GM18873 (cell line): Measurements from ENCODE around the gene FAM171A1.
"Not testable (repeated sequence)": the region's sequence is repeated elsewhere in the genome, so short reads cannot be mapped to it uniquely, and the experiment has no call there.

ENCODE experiments used
- ATAC-seq: cut with Tn5 transposase; IDR thresholded peaks from one replicate; pipeline ENCODE4 v1.9.1; 2021; ENCODE audit warnings: mild to moderate bottlenecking, moderate library complexity, moderate number of reproducible peaks; ENCODE audit not compliant: unreplicated experiment, low FRiP score

Gene FAM171A1

GRCh38 chr10:15321431-15322341 is 49.4 kb downstream of the FAM171A1 start:
- ATAC-seq, result no peak

GRCh38 chr10:15320522-15321203 is 50.4 kb downstream of the FAM171A1 start:
- no peak for ATAC-seq

- no peak for ATAC-seq
Measured at GRCh38 chr10:15320118-15320517, 51.0 kb downstream of the FAM171A1 start.

GRCh38 chr10:15316871-15317464 is 54.1 kb downstream of the FAM171A1 start:
- no peak for ATAC-seq

DNA sequence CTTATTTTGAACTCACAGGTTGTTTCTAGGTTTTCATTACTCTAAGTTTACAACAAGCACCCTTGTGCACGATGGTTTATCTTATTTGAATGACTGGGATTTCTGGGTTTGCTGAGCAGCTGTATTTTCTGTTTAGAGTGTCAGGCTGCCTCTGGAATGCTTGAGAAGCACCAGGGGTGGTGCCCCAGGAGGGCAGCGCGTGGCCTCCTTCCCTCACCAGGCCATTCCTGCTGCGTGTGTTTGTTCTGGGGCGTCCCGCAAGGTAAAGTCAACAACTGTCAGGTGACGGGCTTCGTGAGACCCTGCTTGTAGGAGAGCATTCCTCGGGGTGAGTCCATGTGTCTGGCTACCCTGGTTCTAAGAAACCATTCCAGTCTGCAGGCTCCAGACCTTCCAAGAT is 54.9 kb downstream of the FAM171A1 start:
- ATAC-seq, result no peak

DNA sequence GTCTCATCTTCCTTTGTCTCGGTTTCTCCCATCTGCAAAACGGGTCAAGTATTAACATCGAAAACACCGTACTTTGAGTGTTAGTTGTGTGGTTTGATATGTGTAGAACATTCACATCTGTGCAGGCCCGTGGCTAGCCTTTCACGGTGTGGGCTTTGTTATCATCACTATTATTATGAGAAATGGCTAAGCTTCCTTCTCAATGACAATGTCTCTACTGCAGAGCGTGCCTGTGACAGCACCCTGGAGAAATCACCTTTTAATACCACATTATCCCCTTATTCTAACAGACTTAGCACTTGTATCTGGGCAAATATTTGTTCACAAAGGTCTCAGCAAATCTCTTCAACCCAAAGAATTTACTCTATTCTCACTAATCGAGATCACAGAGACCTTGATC is 55.8 kb downstream of the FAM171A1 start:
- no peak for ATAC-seq

GRCh38 chr10:15314482-15315045 is 56.5 kb downstream of the FAM171A1 start:
- no peak for ATAC-seq

DNA sequence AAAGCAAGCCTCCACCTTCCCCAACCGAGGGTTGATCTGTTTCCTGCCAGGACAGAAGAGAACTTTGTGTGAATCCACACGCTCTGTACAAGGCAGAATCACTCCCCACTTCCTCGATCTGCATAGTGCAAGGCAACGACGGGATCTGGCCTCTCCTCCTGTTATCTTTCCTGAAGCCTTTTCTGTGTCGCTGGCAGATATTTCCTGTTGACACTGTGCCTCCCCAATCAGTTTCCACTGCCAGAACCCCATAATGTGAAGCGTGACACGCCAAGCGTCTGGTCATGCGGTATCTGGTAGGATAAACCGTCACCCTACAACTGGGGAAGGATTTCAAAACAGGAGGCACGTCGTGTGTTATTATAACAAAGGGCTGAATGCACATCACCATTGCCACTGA is 57.2 kb downstream of the FAM171A1 start:
- ATAC-seq, result no peak

DNA sequence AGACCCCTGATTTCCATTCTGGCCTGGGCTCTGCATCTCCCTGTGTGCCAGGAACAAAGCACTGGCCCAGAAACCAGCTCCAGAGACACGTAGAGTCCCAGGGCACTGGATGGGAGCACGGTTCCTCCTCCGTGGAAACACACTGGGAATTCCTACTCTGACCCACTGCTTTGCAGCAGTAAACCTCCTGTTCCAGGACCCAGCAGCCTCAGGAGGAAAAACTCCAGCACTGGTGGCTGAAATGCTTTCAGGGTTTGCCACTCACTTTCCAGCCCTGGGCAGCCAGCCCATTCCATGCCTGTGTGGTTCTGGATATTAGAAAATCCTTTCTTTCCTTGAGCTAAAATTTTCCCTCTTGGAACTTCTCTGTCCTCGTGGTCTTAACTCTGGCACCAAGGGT is 58.0 kb downstream of the FAM171A1 start:
- ATAC-seq, result no peak

GRCh38 chr10:15311569-15312280 is 59.4 kb downstream of the FAM171A1 start:
- ATAC-seq, result no peak

DNA sequence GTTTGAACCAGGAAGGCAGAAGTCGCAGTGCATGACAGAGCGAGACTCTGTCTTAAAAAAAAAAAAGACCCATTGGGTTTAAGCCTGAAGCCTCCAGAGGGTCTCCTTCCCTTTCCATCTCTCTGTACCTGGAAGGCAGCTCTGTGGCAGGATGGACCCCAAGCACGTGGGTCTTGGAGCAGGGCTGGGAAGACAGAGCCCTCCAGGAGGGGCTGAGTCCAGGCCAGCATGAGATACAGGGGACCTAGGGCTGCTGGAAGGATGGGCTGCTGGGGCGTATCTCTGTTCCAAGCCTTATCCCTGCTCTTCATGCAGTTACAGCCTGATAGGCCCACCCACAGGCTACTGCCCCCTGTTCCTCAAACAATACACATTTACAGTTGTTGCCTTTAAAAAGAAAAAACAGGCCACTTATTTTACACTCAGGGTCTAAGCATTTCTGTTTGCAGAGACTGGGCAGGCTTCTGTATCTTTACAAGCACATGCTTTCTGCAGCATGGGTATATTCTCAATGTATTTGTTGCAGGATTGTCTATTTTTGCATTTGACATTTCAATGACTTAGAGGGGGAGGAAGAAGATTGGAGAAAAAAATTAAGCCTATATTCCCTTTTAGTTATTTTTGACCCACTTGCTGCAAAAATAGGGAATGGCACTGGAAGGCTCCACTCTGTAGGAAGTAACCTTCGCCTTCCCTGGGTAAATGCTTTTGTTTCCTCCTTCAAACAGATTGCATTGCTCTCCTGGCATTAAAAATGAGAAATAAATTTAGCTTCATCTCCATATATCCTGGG is 60.1 kb downstream of the FAM171A1 start:
- ATAC-seq, result no peak

DNA sequence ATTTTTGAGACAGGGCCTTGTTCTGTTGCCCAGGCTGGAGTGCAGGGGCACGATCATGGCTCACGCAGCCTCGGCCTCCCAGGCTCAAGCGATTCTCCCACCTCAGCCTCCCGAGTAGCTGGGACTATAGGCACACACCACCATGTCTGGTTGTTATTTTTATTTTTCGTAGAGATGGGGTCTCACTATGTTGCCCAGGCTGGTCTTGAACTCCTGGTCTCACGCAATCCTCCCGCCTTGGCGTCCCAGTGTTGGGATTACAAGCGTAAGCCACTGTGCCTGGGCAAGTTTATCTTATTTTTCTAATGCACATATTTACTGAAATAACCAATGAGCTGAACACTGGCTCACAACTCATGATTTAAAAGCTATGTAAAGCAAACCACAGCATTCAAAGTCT is 61.9 kb downstream of the FAM171A1 start:
- no peak for ATAC-seq

GRCh38 chr10:15306735-15307280 is 64.3 kb downstream of the FAM171A1 start:
- no peak for ATAC-seq

DNA sequence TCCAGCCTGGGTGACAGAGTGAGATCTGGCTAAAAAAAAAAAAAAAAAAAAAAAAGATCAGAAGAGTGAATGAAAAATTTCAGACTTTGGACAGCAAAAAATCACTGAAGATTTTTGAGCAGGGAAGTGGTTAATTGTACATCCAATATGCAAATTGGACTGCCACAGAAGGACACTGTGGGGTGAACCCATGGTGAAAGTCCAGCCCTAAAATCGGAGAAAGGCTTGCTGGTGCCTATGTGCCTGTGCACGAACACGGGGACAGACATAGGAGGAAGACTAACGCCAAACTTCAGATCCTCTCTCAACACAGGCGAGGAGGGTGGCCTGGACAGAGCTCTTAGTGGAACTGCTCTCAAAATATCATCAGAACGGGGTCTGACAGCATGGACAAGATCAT is 65.5 kb downstream of the FAM171A1 start:
- ATAC-seq, result no peak

GRCh38 chr10:15305161-15305560 is 65.9 kb downstream of the FAM171A1 start:
- no peak for ATAC-seq

- not testable (repeated sequence) for ATAC-seq
Measured at GRCh38 chr10:15302188-15302956, 68.7 kb downstream of the FAM171A1 start.

- ATAC-seq, result no peak
Measured at GRCh38 chr10:15300697-15301096, 70.4 kb downstream of the FAM171A1 start.

GRCh38 chr10:15300145-15300544 is 70.9 kb downstream of the FAM171A1 start:
- no peak for ATAC-seq

GRCh38 chr10:15296701-15297100 is 74.4 kb downstream of the FAM171A1 start:
- no peak for ATAC-seq
